MCF 10A (cell line): ENCODE results near the gene UBQLN4. TPM values are rescaled to one million over a fixed set of nuclear protein-coding genes. Genes with fewer than 3 reads are reported as not detected.

Experiments used
- BruUV-seq: library from RNA; stranded (reverse); fragments of 400-500 nt; replicated peaks from 2 replicates; lab custom pipeline; 2021; lab: Mats Ljungman, UMichigan
- CTCF ChIA-PET: fragments of 300-600 bp; sonication (Branson Sonifier 250); formaldehyde crosslinking; extraction: SDS; loops from one replicate; lab custom pipeline; 2021; ENCODE audit warnings: antibody characterized with exemption, inconsistent platforms; lab: Yijun Ruan, JAX
- POLR2A ChIA-PET: fragments of 300-600, 350-650 bp; sonication (Branson Sonifier 250); formaldehyde crosslinking; extraction: SDS; loops from one replicate; lab custom pipeline; 2020; ENCODE audit warnings: antibody characterized with exemption, inconsistent platforms; lab: Yijun Ruan, JAX
- DNase-seq: peaks from one replicate; pipeline ENCODE4 v3.0.0-alpha.2; 2018; ENCODE audit not compliant: unreplicated experiment
- H3K27ac Mint-ChIP-seq: one replicate; pipeline ENCODE4 v1.8.0; 2022; ENCODE audit warnings: mild to moderate bottlenecking, low read depth, mixed read lengths; ENCODE audit not compliant: unreplicated experiment
- H3K27me3 Mint-ChIP-seq: one replicate; pipeline ENCODE4 v1.8.0; 2022; ENCODE audit warnings: mixed read lengths; ENCODE audit not compliant: insufficient read depth, unreplicated experiment
- H3K36me3 Mint-ChIP-seq: one replicate; pipeline ENCODE4 v1.8.0; 2022; ENCODE audit warnings: mild to moderate bottlenecking, moderate library complexity, mixed read lengths; ENCODE audit not compliant: insufficient read depth, unreplicated experiment
- H3K4me1 Mint-ChIP-seq: one replicate; pipeline ENCODE4 v1.8.0; 2022; ENCODE audit warnings: mixed read lengths; ENCODE audit not compliant: insufficient read depth, unreplicated experiment
- H3K4me3 Mint-ChIP-seq: one replicate; pipeline ENCODE4 v1.8.0; 2022; ENCODE audit warnings: mild to moderate bottlenecking, moderate library complexity, mixed read lengths; ENCODE audit not compliant: unreplicated experiment
- H3K9me3 Mint-ChIP-seq: one replicate; pipeline ENCODE4 v1.8.0; 2022; ENCODE audit warnings: mixed read lengths; ENCODE audit not compliant: unreplicated experiment
- CTCF ChIP-seq: fragments of 200-600 bp; IDR thresholded peaks from one replicate; pipeline ENCODE4 v1.8.0; 2022; ENCODE audit warnings: antibody characterized with exemption, mild to moderate bottlenecking; ENCODE audit not compliant: unreplicated experiment
- intact Hi-C: fragments of 100-400 bp; cut with micrococcal nuclease; formaldehyde crosslinking; loops from 2 replicates; pipeline ENCODE4 v1.14.1; 2022
- total RNA-seq: library from RNA; stranded (reverse); gene quantifications from 2 replicates; pipeline ENCODE4 v1.2.3, GENCODE V29; 2022

UBQLN4 gene
- total RNA-seq, 1 experiment from 2014 or later, result 49.0 TPM

GRCh38 chr1:156014829-156015228, 38.8 kb downstream of the UBQLN4 start:
- H3K27ac Mint-ChIP-seq, result no peak overlapping the region

GRCh38 chr1:156012051-156012817, 41.4 kb downstream of the UBQLN4 start:
- H3K36me3 Mint-ChIP-seq, result peaks cover 100% of the 10 kb centered on the region
- H3K27me3 Mint-ChIP-seq, result no peaks in the 10 kb centered on the region
- no peaks in the 10 kb centered on the region for H3K9me3 Mint-ChIP-seq
- ChIA-PET POLR2A (interaction anchor here (0.6 kb wide), 1 partner anchor 29 kb away, joined by 3 read pairs; no protein-coding TSS in a partner anchor), CTCF (interaction anchor here (0.8 kb wide), 1 partner anchor 86 kb away, joined by 5 read pairs; no protein-coding TSS in a partner anchor)
- H3K4me3 Mint-ChIP-seq, result no peak overlapping the region
- DNase-seq, result no peak
- BruUV-seq, result no TSS peak
- intact Hi-C loops, result no loop called here
- no peak for TF ChIP-seq CTCF
- H3K27ac Mint-ChIP-seq, result no peak overlapping the region
- H3K4me1 Mint-ChIP-seq, result peaks cover 10% of the 10 kb centered on the region

More at GRCh38 chr1:156014829-156015228, 38.8 kb downstream of the UBQLN4 start:
- no peak for TF ChIP-seq CTCF
- Mint-ChIP-seq H3K4me1 (peaks cover 26% of the 10 kb centered on the region), H3K36me3 (peaks cover 100% of the 10 kb centered on the region), H3K4me3 (no peak overlapping the region), H3K9me3 (no peaks in the 10 kb centered on the region), H3K27me3 (no peaks in the 10 kb centered on the region)
- ChIA-PET POLR2A (interaction anchor here (0.6 to 4.2 kb wide), 3 partner anchors 10 to 791 kb away, joined by 3 to 27 read pairs (median 3); partner anchors contain the start of gene ARHGEF2), CTCF (interaction anchor here (1.4 to 1.7 kb wide), 2 partner anchors 26 to 52 kb away, joined by 3 to 5 read pairs; no protein-coding TSS in a partner anchor)
- no TSS peak for BruUV-seq
- intact Hi-C loops, result no loop called here
- DNase-seq, result no peak

GRCh38 chr1:156009404-156009803, 44.2 kb downstream of the UBQLN4 start:
- no TSS peak for BruUV-seq
- H3K9me3 Mint-ChIP-seq, result no peaks in the 10 kb centered on the region
- ChIA-PET POLR2A (interaction anchor here (2.8 kb wide), 1 partner anchor 11 kb away, joined by 14 read pairs; the partner anchor contains the start of gene SSR2), CTCF (interaction anchor here (0.8 to 1.7 kb wide), 4 partner anchors 10 to 1421 kb away, joined by 3 to 11 read pairs (median 4); partner anchors contain the start of gene SSR2)
- DNase-seq, result no peak
- H3K27me3 Mint-ChIP-seq, result no peaks in the 10 kb centered on the region
- no peak overlapping the region for H3K27ac Mint-ChIP-seq
- H3K4me1 Mint-ChIP-seq, result peaks cover 11% of the 10 kb centered on the region
- peaks cover 74% of the 10 kb centered on the region for H3K36me3 Mint-ChIP-seq
- H3K4me3 Mint-ChIP-seq, result no peak overlapping the region
- intact Hi-C loops, result no loop called here
- TF ChIP-seq CTCF, result no peak

GRCh38 chr1:156006666-156007376, 46.8 kb downstream of the UBQLN4 start:
- intact Hi-C loops, result no loop called here
- POLR2A ChIA-PET, result interaction anchor here (1.4 to 4.0 kb wide), 3 partner anchors 8 to 73 kb away, joined by 3 to 27 read pairs (median 14); partner anchors contain the start of genes KHDC4 and SSR2
- no peak for DNase-seq
- H3K27ac Mint-ChIP-seq, result peak overlapping the region; percentile 43
- H3K9me3 Mint-ChIP-seq, result no peaks in the 10 kb centered on the region
- H3K27me3 Mint-ChIP-seq, result no peaks in the 10 kb centered on the region
- TF ChIP-seq CTCF, result no peak
- H3K4me1 Mint-ChIP-seq, result peaks cover 29% of the 10 kb centered on the region
- CTCF ChIA-PET, result no interaction called here
- H3K4me3 Mint-ChIP-seq, result no peak overlapping the region
- no TSS peak for BruUV-seq
- peaks cover 48% of the 10 kb centered on the region for H3K36me3 Mint-ChIP-seq
